NCI-H2029 treated with DMSO at 0.1 percent for 48 hours (cell line): ENCODE data around the gene NPR1.
"Not testable (repeated sequence)": the region's sequence is repeated elsewhere in the genome, so short reads cannot be mapped to it uniquely, and the experiment has no call there.

Experiments
- DNase-seq: peaks from one replicate; lab custom pipeline; 2025; lab: John Stamatoyannopoulos, UW

Gene NPR1

DNA sequence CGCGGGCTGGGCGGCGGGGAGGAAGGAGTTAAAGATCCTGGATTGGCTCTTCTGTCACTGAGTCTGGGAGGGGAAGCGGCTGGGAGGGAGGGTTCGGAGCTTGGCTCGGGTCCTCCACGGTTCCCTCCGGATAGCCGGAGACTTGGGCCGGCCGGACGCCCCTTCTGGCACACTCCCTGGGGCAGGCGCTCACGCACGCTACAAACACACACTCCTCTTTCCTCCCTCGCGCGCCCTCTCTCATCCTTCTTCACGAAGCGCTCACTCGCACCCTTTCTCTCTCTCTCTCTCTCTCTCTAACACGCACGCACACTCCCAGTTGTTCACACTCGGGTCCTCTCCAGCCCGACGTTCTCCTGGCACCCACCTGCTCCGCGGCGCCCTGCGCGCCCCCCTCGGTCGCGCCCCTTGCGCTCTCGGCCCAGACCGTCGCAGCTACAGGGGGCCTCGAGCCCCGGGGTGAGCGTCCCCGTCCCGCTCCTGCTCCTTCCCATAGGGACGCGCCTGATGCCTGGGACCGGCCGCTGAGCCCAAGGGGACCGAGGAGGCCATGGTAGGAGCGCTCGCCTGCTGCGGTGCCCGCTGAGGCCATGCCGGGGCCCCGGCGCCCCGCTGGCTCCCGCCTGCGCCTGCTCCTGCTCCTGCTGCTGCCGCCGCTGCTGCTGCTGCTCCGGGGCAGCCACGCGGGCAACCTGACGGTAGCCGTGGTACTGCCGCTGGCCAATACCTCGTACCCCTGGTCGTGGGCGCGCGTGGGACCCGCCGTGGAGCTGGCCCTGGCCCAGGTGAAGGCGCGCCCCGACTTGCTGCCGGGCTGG lies at the start of gene NPR1:
Gene NPR1, plus strand, starts transcription at position 170 of the 818 bp plus-strand sequence. Its CDS starts 421 bp downstream, at position 591.
- DNase-seq = no peak

DNA sequence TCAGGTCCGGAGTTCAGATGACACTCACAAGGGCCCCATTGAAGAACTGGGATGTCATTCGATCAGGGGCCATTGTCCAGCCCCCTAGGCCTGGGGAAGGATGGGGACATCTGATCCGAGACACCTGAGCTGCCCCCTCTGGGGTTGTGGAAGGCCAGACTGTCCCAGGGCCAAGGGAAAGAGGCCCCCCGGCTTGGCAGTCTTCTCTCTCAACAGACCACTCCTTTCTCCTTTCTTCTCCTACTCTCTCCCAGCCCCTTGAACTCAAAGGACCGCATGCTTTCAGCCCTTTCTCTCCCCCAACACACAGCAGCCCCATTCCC lies 49.2 kb upstream of the NPR1 start:
- no peak for DNase-seq

DNA sequence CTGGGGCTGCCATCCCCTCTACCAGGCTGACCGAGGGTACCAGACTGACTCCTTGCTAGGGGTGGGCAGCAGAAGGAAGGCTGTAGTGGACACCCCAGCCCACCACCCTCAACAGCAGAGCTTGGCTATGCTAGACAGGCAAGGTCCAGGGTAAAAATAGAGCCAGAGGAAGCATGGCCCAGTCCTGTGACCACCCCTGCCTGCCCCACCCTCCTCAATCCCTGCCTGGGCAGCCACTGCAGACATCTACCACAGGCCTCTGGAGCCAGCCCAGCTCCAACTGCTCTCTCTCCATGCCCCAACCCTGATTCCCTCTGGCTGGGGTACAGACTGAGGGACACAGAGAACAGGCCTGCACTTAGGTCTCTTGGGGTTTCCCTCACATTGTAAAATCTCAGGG lies 48.5 kb upstream of the NPR1 start:
- no peak for DNase-seq

DNA sequence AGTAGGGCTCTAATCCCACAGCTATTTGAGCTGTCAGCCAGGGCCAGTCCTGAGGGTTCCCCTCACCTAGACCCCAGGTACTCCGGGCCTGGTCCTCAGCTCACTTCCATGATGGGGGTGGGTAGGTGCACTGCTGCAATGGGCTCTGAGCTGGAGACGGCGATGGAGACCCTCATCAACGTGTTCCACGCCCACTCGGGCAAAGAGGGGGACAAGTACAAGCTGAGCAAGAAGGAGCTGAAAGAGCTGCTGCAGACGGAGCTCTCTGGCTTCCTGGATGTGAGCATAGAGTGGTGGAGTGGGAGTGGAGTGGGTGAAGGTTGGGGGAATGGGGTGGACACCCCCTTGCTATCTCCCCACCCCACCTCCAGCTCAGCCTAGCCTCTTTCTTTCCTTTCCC lies 48.1 kb upstream of the NPR1 start:
- no peak for DNase-seq

DNA sequence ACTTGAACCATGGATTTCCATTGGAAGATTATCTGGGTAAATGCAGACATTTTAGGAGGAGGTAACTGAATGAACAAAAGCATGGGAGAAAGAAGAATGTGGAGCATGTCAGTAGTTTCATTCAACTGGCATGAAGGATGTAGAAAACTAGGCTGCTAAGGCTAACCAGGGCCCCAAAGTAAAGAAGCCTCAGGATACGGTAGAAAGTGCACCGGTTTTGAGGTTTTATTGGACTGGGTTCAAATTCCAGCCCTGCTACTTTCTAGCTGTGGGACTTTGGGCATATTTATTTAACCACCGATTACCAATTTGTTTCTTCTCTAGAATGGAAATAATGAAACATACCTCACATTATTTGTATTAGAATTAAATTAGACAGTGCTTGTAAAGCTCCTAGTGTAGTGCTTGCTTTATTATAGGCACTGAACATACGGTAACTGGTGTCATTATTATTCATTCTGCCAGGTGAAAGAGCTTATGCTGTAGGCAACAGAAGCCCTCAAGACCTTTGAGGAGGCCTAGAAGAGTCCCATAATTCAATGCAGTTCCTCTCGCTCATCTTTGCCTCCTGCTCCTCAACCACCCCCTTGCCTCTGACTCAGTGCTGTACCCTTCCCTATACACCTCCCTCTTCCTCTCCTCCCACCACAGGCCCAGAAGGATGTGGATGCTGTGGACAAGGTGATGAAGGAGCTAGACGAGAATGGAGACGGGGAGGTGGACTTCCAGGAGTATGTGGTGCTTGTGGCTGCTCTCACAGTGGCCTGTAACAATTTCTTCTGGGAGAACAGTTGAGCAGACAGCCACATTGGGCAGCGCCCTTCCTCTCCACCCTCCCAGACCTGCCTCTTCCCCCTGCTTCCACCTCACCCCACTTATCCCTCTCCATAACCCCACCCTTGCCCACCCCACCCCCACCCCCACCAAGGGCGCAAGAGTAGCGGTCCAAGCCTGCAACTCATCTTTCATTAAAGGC lies 47.2 kb upstream of the NPR1 start:
- no peak for DNase-seq

DNA sequence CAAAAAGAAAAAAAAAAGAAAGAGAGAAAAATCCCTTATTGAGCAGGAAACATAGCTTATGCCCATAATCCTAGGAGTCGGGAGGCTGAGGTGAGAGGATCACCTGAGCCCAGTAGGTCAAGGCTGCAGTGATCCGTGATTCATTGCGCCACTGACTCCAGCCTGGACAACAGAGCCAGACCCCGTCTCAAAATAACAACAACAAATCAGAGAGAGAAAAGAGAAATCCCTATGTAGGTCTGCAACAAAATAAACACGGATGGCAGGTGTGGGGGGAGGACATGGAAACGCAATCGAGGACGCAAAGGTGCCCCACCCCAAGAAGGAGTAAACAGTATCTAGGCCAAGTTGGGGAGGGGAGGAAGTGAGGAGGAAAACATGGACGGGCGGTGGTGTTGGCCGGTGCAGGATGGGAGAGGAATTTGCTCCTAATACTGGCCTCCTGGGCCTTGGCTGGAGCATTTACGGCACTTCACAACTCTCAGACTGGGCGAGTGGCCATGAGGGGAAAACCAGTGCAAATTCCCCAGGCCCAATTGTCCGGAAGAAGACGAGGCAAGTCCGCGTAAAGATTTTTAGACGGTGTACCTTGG lies 45.2 kb upstream of the NPR1 start:
- DNase-seq = peak; percentile 47

DNA sequence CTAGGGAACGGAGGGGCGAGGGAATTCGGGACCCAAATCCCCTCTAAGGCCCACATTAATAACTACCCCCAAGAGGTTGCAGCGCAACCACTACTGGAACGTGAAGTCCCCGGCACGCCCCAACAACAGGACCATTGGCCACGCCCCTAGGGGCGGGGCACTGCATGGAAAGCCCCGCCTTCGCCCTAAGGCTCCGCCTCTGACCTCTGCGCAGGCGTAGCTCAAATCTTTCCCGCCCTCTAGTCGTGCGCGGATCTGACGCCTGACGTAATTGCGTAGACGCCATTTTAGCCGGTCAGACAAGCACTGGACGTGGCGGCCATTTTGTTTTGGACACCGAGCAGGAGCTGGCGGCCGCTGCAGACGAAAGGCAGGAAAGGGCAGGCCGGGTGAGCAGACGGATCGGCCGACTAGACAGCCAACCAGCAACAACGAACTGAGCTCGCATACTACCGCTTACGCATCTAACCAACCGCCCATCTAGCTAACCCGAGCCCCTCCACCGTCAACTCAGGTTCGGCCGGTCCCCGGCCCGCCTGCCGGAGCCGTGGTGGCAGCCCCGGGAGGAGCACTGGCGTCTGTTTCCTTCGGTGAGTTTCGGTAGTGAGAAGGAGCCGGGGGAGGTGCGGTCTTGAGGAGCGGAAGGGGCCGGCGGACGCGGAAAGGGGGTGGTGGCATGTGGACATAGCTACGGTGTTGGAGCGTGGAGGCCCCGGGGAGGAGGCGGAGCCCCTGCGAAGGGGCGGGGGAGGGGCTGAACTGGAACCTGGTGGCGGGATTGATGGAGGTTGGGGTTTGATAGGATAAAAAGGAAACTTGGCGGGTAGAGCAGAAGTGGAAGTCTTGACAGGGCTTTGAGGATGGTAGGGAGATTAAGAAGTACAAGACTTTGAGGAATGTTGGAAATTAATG lies 44.5 kb upstream of the NPR1 start, which contains the start of gene CHTOP:
Gene CHTOP, plus strand, starts transcription at position 313 of the 912 bp plus-strand sequence. CDS start 2,523 bp downstream, outside the sequence.
- DNase-seq = peak; percentile 87

DNA sequence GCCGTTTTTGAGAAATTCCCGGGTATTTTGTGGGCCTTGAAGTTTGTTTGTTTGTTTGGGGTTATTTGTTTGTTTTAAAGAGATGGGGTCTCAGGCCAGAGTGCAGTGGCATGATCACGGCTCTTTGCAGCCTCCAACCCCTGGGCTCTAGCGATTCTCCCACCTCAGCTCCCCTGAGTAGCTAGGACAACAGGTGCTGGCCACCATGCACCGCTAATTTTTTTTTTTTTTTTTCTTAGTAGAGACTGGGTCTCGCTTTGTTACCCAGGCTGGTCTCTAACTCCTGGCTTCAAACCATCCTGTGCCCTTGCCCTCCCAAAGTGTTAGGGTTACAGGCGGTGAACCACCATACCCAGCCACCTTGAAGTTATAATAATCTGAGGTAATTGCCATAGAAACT lies 42.6 kb upstream of the NPR1 start:
- no peak for DNase-seq

DNA sequence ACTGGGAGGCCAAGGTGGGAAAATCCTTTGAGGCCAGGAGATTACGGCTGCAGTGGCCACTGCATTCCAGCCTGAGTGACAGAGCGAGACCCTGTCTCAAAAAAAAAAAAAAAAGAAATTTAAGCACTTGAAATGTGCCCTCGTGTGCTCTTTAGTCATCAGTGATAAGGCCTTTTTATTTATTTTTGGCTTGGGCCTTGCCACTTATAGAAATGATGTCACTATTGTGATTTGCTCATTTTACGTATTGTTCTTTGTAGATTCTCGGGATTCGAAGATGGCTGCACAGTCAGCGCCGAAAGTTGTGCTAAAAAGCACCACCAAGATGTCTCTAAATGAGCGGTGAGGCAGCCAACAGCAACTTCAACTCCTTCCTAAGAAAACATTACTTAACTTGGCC lies 42.2 kb upstream of the NPR1 start:
- DNase-seq = no peak

DNA sequence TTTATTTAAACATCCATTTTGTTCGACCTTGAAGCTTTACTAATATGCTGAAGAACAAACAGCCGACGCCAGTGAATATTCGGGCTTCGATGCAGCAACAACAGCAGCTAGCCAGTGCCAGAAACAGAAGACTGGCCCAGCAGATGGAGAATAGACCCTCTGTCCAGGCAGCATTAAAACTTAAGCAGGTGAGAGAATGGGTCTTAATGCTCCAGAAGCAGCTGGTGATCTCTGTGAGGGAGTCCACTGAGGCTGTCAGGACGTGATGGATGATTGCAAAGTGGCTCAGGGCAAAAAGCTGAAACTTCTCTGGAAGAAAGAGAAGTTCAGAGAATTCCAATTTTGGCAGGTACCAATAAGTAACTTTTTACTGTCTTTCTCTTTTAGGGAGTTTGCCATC lies 40.2 kb upstream of the NPR1 start:
- DNase-seq = no peak

DNA sequence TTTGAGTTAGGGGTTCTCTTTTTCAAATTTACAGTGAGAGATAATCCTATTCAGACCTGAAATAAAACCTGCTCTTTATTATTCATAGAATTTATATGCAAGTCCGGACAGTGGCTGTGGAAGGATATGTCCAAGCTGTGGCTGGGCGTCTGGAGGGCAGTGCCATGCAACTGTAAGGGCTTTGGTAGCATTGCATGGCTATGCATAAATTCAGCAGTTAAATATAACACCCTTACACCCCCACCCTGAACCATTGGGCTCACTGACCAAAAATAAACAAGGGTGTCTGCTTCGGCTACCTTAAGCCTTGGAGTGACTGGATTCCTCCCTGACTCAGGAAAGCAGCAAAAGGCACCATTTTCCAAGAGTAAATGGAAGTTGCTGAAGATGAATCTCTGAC lies 39.2 kb upstream of the NPR1 start:
- DNase-seq = no peak

DNA sequence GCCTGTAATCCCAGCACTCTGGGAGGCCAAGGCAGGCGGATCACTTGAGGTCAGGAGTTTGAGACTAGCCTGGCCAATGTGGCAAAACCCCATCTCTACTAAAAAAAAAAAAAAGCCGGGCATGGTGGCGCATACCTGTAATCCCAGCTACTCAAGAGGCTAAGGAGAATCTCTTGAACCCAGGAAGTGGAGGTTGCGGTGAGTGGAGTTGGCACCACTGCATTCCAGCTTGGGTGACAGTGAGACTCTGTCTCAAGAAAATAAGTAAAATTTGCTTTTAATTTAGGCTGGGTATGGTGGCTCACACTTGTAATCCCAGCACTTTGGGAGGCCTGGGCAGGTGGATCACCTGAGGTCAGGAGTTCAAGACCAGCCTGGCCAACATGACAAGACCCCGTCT lies 38.3 kb upstream of the NPR1 start:
- not testable (repeated sequence) for DNase-seq

DNA sequence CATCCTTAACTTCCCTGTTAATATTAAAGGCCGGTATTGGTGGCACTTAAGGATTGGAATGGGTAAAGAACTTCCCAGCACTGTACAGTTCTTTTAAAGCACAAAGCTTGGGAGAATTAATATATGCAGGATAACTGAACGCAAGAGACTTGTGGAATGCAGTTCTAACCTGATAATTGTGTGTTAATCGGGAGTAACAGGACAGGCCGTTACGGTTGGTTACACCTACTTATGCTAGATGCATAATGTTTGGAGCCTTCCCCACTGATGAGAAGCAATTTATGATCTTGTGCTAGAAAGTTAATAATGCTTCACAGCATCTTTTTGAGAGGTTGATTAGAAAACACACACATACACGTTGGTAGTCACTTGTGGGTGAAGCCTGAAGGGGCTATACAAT lies 37.6 kb upstream of the NPR1 start:
- no peak for DNase-seq

DNA sequence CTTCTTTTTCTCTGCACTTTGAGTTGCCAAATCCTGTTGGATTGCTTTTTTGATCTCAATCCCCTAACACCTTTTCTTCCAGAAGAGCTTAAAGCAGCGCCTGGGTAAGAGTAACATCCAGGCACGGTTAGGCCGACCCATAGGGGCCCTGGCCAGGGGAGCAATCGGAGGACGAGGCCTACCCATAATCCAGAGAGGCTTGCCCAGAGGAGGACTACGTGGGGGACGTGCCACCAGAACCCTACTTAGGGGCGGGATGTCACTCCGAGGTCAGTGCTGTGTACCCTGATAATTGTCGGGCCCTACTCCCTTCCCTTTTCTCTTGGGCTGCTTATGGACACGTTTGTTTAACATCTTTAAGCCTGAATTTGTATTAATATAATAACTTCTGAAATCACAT lies 36.3 kb upstream of the NPR1 start:
- no peak for DNase-seq

DNA sequence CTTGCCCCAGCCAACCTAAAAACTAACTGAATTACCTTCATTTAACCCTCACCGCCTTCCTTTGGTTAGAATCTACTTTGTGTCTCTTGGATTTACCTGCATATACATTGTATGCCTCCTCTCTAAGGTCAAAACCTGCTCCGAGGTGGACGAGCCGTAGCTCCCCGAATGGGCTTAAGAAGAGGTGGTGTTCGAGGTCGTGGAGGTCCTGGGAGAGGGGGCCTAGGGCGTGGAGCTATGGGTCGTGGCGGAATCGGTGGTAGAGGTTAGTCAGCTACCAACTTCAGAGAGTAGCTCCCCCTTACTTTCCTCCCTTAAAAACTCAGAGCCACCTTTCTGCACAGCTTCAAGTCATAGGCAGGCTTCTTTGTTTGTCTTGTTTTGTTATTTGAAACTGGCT lies 35.4 kb upstream of the NPR1 start:
- no peak for DNase-seq

DNA sequence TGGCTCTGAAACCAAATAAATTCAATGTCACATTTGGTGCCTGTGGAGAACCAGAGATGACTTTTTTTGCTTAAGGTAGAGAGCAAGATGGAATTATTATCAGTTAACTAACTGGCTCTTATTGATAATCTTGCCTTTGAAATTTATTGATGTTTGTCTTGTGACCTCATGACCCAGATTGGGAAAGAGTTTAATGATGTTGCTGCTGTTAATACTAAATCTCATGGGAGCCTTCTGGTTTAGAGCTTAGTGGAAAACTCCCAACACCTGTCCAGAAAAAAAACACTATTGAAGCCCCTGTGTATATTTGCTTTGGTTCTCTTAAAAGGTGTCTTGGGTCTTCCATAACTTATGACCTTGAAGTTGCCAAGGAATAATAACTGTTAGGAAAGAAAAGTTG lies 34.7 kb upstream of the NPR1 start:
- DNase-seq = no peak

DNA sequence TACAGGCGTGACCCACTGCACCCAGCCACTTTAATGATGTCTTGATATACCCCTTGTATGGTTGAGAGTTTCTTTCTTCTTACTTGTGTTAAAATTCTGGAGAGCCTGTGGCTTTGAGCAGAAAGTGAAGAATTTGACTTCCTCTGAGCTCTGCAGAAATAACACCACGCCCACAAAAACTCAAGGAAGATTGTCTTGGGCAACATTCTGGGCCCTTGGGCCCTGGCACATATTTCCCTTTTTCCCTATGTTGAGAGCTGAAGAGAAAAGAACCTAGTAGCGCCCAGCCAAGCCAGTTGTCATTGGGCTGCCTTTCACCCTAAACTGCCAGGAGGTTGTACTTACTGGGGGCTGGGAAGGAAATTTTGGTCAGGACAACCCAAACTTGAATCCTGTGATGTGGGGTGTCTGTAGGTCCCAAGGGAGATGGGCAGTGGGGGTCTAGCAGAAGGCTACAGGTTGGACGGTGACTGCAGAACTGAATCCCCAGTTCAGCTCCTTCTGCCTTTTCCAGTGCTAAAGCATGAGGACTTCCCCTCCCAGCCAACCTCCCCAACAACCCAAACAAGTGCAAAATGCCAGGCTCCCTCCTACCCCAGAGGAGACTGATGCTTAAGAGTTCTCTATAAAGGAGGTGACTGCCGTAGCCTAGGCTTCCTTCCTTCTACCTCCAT lies 31.7 kb upstream of the NPR1 start:
- DNase-seq = no peak

DNA sequence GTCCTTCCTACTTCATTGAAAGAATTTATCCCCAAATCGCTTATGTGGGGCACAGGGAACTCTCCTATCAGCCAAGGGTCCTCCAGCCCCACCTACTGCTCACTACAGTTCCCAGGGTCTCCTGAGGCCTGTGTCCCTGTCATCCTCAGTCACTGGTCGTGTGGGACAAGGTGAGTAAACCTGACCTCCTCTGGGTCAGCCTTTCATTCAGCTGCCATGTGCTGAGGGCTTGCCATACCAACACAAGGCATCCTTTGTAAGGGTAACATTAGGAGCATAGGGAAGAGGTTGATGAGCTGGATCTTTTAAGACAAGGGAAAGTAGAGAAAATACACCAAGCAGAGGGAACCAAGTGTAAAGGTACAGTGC lies 31.2 kb upstream of the NPR1 start:
- no peak for DNase-seq

DNA sequence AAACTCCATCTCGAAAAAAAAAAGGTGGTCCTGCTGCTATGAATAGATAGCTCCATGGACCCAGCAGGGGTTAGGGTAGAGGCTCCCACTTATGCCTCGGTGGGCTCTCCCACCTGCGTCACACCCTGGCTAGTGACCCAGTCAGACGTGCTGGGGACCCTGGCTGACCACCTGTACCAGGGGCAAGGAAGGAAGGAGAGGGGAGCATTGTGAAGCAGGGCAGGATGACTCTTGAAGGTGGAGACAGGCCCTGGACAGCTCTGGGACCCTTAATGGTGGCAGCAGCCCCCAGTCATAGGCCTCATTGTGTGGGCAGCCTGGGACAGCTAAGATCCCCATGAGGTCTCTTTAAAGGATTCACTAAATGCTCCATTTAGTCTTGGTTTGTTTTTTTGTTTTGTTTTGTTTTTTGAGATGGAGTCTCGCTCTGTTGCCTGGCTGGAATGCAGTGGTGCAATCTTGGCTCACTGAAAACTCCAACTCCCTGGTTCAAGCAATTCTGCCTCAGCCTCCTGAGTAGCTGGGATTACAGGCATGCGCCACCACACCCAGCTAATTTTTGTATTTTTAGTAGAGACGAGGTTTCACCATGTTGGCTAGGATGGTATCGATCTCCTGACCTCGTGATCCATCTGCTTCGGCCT lies 30.4 kb upstream of the NPR1 start:
- DNase-seq = no peak

DNA sequence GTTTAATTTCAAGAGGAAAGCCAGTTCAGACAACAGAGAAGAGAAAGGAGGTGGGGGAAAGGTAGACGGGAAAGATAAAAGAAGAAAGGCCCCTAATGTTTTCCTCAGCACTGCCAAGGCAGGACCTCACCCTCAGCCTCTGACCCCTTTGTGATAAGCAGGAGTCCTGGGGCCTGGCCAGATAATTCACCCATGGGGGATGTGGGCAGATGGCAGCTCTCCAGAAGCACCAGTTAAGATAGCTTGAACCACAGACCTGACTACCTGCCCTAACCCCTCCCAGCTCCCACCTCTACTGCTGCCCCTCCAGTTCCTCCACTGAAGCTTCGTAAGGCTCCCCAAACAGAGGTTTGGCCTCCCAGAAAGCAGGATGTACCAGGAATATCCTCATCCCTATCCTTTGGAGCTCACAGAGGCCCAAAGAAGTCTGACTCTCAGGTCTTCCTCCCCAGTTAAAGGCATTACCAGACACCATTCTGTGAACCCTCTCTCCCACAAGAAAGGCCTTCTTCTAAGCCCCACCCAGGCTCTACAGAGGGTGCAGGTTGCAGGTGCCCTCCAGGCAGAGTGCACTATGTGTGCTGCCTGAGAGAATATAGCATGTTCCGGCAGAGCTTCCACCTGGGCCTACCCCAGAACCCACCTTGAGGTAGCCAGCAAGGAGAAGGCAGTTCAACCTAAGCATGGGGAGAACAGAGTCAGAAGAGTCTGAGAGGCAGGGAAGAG lies 29.2 kb upstream of the NPR1 start:
- peak; percentile 47 for DNase-seq
